Osteocyte (in vitro differentiated cells): Measurements from ENCODE around the gene ACTMAP. TPM values are rescaled to one million over a fixed set of nuclear protein-coding genes. Genes with fewer than 3 reads are reported as not detected.

Experiments used
- DNase-seq: peaks from one replicate; pipeline ENCODE4 v3.0.0; 2021; ENCODE audit warnings: mixed read lengths; ENCODE audit not compliant: unreplicated experiment; ENCODE audit errors: extremely low spot score
- H3K27ac Mint-ChIP-seq: one replicate; pipeline ENCODE4 v1.8.0; 2021; ENCODE audit warnings: mild to moderate bottlenecking, mixed read lengths; ENCODE audit not compliant: unreplicated experiment
- H3K27me3 Mint-ChIP-seq: one replicate; pipeline ENCODE4 v1.8.0; 2021; ENCODE audit warnings: mixed read lengths; ENCODE audit not compliant: unreplicated experiment
- H3K36me3 Mint-ChIP-seq: one replicate; pipeline ENCODE4 v1.8.0; 2021; ENCODE audit warnings: mixed read lengths; ENCODE audit not compliant: unreplicated experiment
- H3K4me1 Mint-ChIP-seq: one replicate; pipeline ENCODE4 v1.8.0; 2021; ENCODE audit warnings: mixed read lengths; ENCODE audit not compliant: unreplicated experiment
- H3K4me3 Mint-ChIP-seq: one replicate; pipeline ENCODE4 v1.8.0; 2021; ENCODE audit warnings: mild to moderate bottlenecking, moderate library complexity, mixed read lengths; ENCODE audit not compliant: unreplicated experiment
- H3K9me3 Mint-ChIP-seq: one replicate; pipeline ENCODE4 v1.8.0; 2021; ENCODE audit warnings: mixed read lengths; ENCODE audit not compliant: unreplicated experiment
- CTCF ChIP-seq: fragments of 200-600 bp; sonication (generic); IDR thresholded peaks from 2 replicates; pipeline ENCODE4 v1.5.0; 2021; ENCODE audit warnings: antibody characterized with exemption, mild to moderate bottlenecking, moderate library complexity
- total RNA-seq: library from RNA; stranded (reverse); gene quantifications from 2 replicates; pipeline ENCODE4 v1.2.1, GENCODE V29; 2021

The ACTMAP gene
- total RNA-seq, 1 donor from 2014 or later: 14.6 TPM

- Mint-ChIP-seq H3K36me3 (peaks cover 10% of the 10 kb centered on the region), H3K27ac (no peak overlapping the region), H3K4me3 (no peak overlapping the region), H3K27me3 (no peaks in the 10 kb centered on the region), H3K4me1 (peaks cover 17% of the 10 kb centered on the region), H3K9me3 (no peaks in the 10 kb centered on the region)
- TF ChIP-seq CTCF: no peak
- DNase-seq: no peak
Observed at GRCh38 chr19:40740747-40741146, 9.5 kb downstream of the ACTMAP start.

- Mint-ChIP-seq H3K9me3 (no peaks in the 10 kb centered on the region), H3K4me1 (peaks cover 11% of the 10 kb centered on the region), H3K4me3 (no peak overlapping the region), H3K27ac (no peak overlapping the region), H3K27me3 (no peaks in the 10 kb centered on the region), H3K36me3 (peaks cover 16% of the 10 kb centered on the region)
- no peak for DNase-seq
- TF ChIP-seq CTCF: no peak
Observed at GRCh38 chr19:40739871-40740703, 10.2 kb downstream of the ACTMAP start.

GRCh38 chr19:40739030-40739839, 11.0 kb downstream of the ACTMAP start:
- Mint-ChIP-seq H3K4me3 (no peak overlapping the region), H3K4me1 (peaks cover 4% of the 10 kb centered on the region), H3K9me3 (no peaks in the 10 kb centered on the region), H3K27me3 (no peaks in the 10 kb centered on the region), H3K27ac (no peak overlapping the region), H3K36me3 (peaks cover 21% of the 10 kb centered on the region)
- TF ChIP-seq CTCF: no peak
- DNase-seq: no peak

GRCh38 chr19:40737102-40737644, 13.1 kb downstream of the ACTMAP start:
- H3K4me1 Mint-ChIP-seq: no peaks in the 10 kb centered on the region
- peaks cover 36% of the 10 kb centered on the region for H3K36me3 Mint-ChIP-seq
- DNase-seq: no peak
- no peaks in the 10 kb centered on the region for H3K9me3 Mint-ChIP-seq
- no peaks in the 10 kb centered on the region for H3K27me3 Mint-ChIP-seq
- no peak overlapping the region for H3K27ac Mint-ChIP-seq
- H3K4me3 Mint-ChIP-seq: no peak overlapping the region
- TF ChIP-seq CTCF: no peak

GRCh38 chr19:40736661-40737060, 13.6 kb downstream of the ACTMAP start:
- H3K27me3 Mint-ChIP-seq: no peaks in the 10 kb centered on the region
- H3K27ac Mint-ChIP-seq: no peak overlapping the region
- no peaks in the 10 kb centered on the region for H3K4me1 Mint-ChIP-seq
- no peaks in the 10 kb centered on the region for H3K9me3 Mint-ChIP-seq
- no peak for TF ChIP-seq CTCF
- H3K4me3 Mint-ChIP-seq: no peak overlapping the region
- DNase-seq: no peak
- H3K36me3 Mint-ChIP-seq: peaks cover 37% of the 10 kb centered on the region
